ENCODE data around the gene GEMIN8. TPM values are rescaled to one million over a fixed set of nuclear protein-coding genes. Genes with fewer than 3 reads are reported as not detected.

The GEMIN8 gene
- total and polyA plus RNA-seq, 2 donors (not counting 1 experiment from before 2014, with no cell fraction given), result 20.6 to 26.1 TPM

GRCh38 chrX:14073556-14073955 is 43.9 kb upstream of the GEMIN8 start:
- Histone ChIP-seq H3K4me1 (ENCODE audit: control insufficient read depth in 2 of 2, insufficient read depth in 2 of 2, low read length in 2 of 2) (peaks cover 5 to 9% of the 10 kb centered on the region in 2 donors), H3K9me3 (ENCODE audit: control extremely low read depth in 1 of 3, control insufficient read depth in 2 of 3, insufficient read depth in 1 of 3, low read length in 2 of 3) (no peaks in the 10 kb centered on the region), H3K9ac (ENCODE audit: low read length) (no peak overlapping the region), H3K27me3 (replicated peaks in 1 of 4; ENCODE audit: control extremely low read depth in 1 of 4, control insufficient read depth in 3 of 4, insufficient read depth in 4 of 4, low read length in 3 of 4) (peaks cover 0 to 4% (median 0%) of the 10 kb centered on the region in 4 experiments), H3K36me3 (replicated peaks in 1 of 2; ENCODE audit: control extremely low read depth in 1 of 2, control insufficient read depth in 1 of 2, extremely low read depth in 1 of 2, insufficient read depth in 2 of 2, low read length in 1 of 2) (no peaks in the 10 kb centered on the region), H4K20me1 (ENCODE audit: control insufficient read depth, insufficient read depth, low read length, poor library complexity, severe bottlenecking) (no peaks in the 10 kb centered on the region), H3K4me3 (ENCODE audit: control extremely low read depth in 1 of 5, extremely low read depth in 1 of 5, insufficient read depth in 1 of 5, low read depth in 2 of 5, low read length in 4 of 5) (no peak overlapping the region), H3K27ac (ENCODE audit: low read length in 2 of 2) (peak overlapping the region in 1 of 2 donors; percentile 28), H3K4me2 (replicated peaks; ENCODE audit: low read depth, low read length, poor library complexity, severe bottlenecking) (no peak overlapping the region), H2AFZ (ENCODE audit: insufficient read depth, low read depth, low read length, poor library complexity, severe bottlenecking) (peak overlapping the region; percentile 37), H3K79me2 (ENCODE audit: control insufficient read depth, insufficient read depth, low read length) (no peaks in the 10 kb centered on the region)
- intact Hi-C loops (cut with micrococcal nuclease), result no loop called here
- TF ChIP-seq EZH2 (IDR thresholded peaks at IDR 0.05; ENCODE audit: borderline replicate concordance, insufficient read depth, low read depth, low read length, poor library complexity, severe bottlenecking) (no peak), CTCF (IDR thresholded peaks at IDR 0.05) (no peak)
- Mint-ChIP-seq H3K9me3 (ENCODE audit: insufficient read depth) (no peaks in the 10 kb centered on the region), H3K4me1 (peaks cover 13% of the 10 kb centered on the region), H3K27ac (peak overlapping the region; percentile 87), H3K27me3 (peaks cover 2% of the 10 kb centered on the region), H3K4me3 (no peak overlapping the region)
- no peak for ATAC-seq (ENCODE audit: low read depth)
- ChIA-PET CTCF (no interaction called here), POLR2A (no interaction called here)
- DNase-seq, result no peak

GRCh38 chrX:14073071-14073470 is 43.4 kb upstream of the GEMIN8 start:
- no peaks in the 10 kb centered on the region for H3K9me3 ChIP-seq (ENCODE audit: control extremely low read depth in 1 of 3, control insufficient read depth in 2 of 3, insufficient read depth in 1 of 3, low read length in 2 of 3)
- ChIA-PET POLR2A (no interaction called here), CTCF (no interaction called here)
- no peaks in the 10 kb centered on the region for H3K9me3 Mint-ChIP-seq (ENCODE audit: insufficient read depth)
- H3K27ac ChIP-seq (ENCODE audit: low read length in 2 of 2), result peak overlapping the region; percentile 40 to 69
- H3K9ac ChIP-seq (ENCODE audit: low read length), result no peak overlapping the region
- H3K4me3 ChIP-seq (ENCODE audit: control extremely low read depth in 1 of 5, extremely low read depth in 1 of 5, insufficient read depth in 1 of 5, low read depth in 2 of 5, low read length in 4 of 5), result no peak overlapping the region
- H3K27me3 Mint-ChIP-seq, result no peaks in the 10 kb centered on the region
- ATAC-seq (ENCODE audit: low read depth) (no peak), DNase-seq (peak; percentile 7)
- peaks cover 0 to 4% (median 0%) of the 10 kb centered on the region in 4 experiments for H3K27me3 ChIP-seq (replicated peaks in 1 of 4; ENCODE audit: control extremely low read depth in 1 of 4, control insufficient read depth in 3 of 4, insufficient read depth in 4 of 4, low read length in 3 of 4)
- H3K4me1 Mint-ChIP-seq, result peaks cover 13% of the 10 kb centered on the region
- peak overlapping the region; percentile 37 for H2AFZ ChIP-seq (ENCODE audit: insufficient read depth, low read depth, low read length, poor library complexity, severe bottlenecking)
- H3K36me3 ChIP-seq (replicated peaks in 1 of 2; ENCODE audit: control extremely low read depth in 1 of 2, control insufficient read depth in 1 of 2, extremely low read depth in 1 of 2, insufficient read depth in 2 of 2, low read length in 1 of 2), result no peaks in the 10 kb centered on the region
- H3K79me2 ChIP-seq (ENCODE audit: control insufficient read depth, insufficient read depth, low read length), result no peaks in the 10 kb centered on the region
- TF ChIP-seq EZH2 (IDR thresholded peaks at IDR 0.05; ENCODE audit: borderline replicate concordance, insufficient read depth, low read depth, low read length, poor library complexity, severe bottlenecking) (no peak), CTCF (IDR thresholded peaks at IDR 0.05) (no peak)
- H3K4me2 ChIP-seq (replicated peaks; ENCODE audit: low read depth, low read length, poor library complexity, severe bottlenecking), result peak overlapping the region; percentile 36
- H3K27ac Mint-ChIP-seq, result peak overlapping the region; percentile 87
- intact Hi-C loops (cut with micrococcal nuclease), result no loop called here
- no CpG with 5 or more reads among the region's 1 CpG for WGBS (ENCODE audit: insufficient coverage)
- H4K20me1 ChIP-seq (ENCODE audit: control insufficient read depth, insufficient read depth, low read length, poor library complexity, severe bottlenecking), result no peaks in the 10 kb centered on the region
- peak overlapping the region; percentile 52 for H3K4me3 Mint-ChIP-seq
- H3K4me1 ChIP-seq (ENCODE audit: control insufficient read depth in 2 of 2, insufficient read depth in 2 of 2, low read length in 2 of 2), result peaks cover 5 to 9% of the 10 kb centered on the region in 2 donors
